Measurements from ENCODE around the gene PSMD4. TPM values are rescaled to one million over a fixed set of nuclear protein-coding genes. Genes with fewer than 3 reads are reported as not detected.

Gene PSMD4
- total and polyA plus RNA-seq, 2 of the 8 experiments (the other 6 are each of a cell fraction or from before 2014, with no cell fraction given): 216 to 284 TPM

GRCh38 chr1:151284013-151284577, 29.6 kb downstream of the PSMD4 start:
- peaks cover 0 to 34% of the 10 kb centered on the region in 2 experiments; a peak in 2 of 4 replicates for H3K79me2 ChIP-seq (ENCODE audit: control insufficient read depth in 1 of 2, insufficient read depth in 2 of 2, low read length in 2 of 2)
- no peak overlapping the region for H4K91ac ChIP-seq (replicated peaks; ENCODE audit: insufficient read length, low read length)
- peaks cover 7 to 24% of the 10 kb centered on the region in 2 experiments for H4K20me1 ChIP-seq (replicated peaks in 1 of 2; ENCODE audit: control insufficient read depth in 1 of 2, insufficient read depth in 2 of 2, low read length in 2 of 2)
- H3K9ac ChIP-seq (replicated peaks in 1 of 4; ENCODE audit: extremely low read depth in 1 of 4, low read depth in 3 of 4, low read length in 3 of 4): no peak overlapping the region
- H2BK15ac ChIP-seq (ENCODE audit: low read length): no peak overlapping the region
- no peak overlapping the region for H4K8ac ChIP-seq (ENCODE audit: extremely low read depth, insufficient read depth, low read length)
- H2BK120ac ChIP-seq (replicated peaks; ENCODE audit: low read depth, low read length): no peak overlapping the region
- TF ChIP-seq ASH2L (IDR thresholded peaks at IDR 0.05; ENCODE audit: low read length) (no peak), KDM4A (IDR thresholded peaks at IDR 0.05; ENCODE audit: low read depth, low read length, severe bottlenecking) (no peak), TCF12 (IDR thresholded peaks at IDR 0.05; ENCODE audit: low read depth, low read length) (no peak), RFX5 (IDR thresholded peaks at IDR 0.05; ENCODE audit: borderline replicate concordance, low read depth, low read length) (no peak)
- H3K4me2 ChIP-seq (ENCODE audit: insufficient read depth in 1 of 2, low read depth in 2 of 2, low read length in 2 of 2): peak overlapping the region; percentile 88; a peak in 3 of 4 replicates
- H3K27ac ChIP-seq (ENCODE audit: low read depth, low read length): no peak overlapping the region
- no peak overlapping the region for H3K23ac ChIP-seq (ENCODE audit: insufficient read length)
- DNase-seq (ENCODE audit: low read depth in 1 of 2, low spot score in 2 of 2): no peak
- H3K27me3 ChIP-seq (replicated peaks in 1 of 4; ENCODE audit: control insufficient read depth in 3 of 4, extremely low read depth in 1 of 4, insufficient read depth in 3 of 4, low read length in 3 of 4): no peaks in the 10 kb centered on the region
- H2AK5ac ChIP-seq (ENCODE audit: low read depth, low read length): no peak overlapping the region
- no peak overlapping the region for H3K4ac ChIP-seq (replicated peaks; ENCODE audit: insufficient read length, low read depth, low read length)
- no peak for FAIRE-seq
- WGBS, 2 experiments (ENCODE audit: extremely low coverage in 1 of 2, insufficient coverage in 1 of 2, insufficient read length in 1 of 2, insufficient replicate concordance in 2 of 2, low coverage in 1 of 2, low lambda C conversion rate in 2 of 2, missing lambda C conversion rate in 1 of 2): 86% methylated on average over 2 of the region's 2 CpGs; no CpG with 5 or more reads in 1 of the 2 experiments
- peaks cover 9% of the 10 kb centered on the region for H3K23me2 ChIP-seq (ENCODE audit: low read depth, low read length)
- no peak overlapping the region for H2BK12ac ChIP-seq (ENCODE audit: low read depth, low read length)
- no peaks in the 10 kb centered on the region for H3K9me3 ChIP-seq (ENCODE audit: insufficient read depth in 2 of 2, low read depth in 1 of 2, low read length in 1 of 2)
- H2BK20ac ChIP-seq (ENCODE audit: low read length): no peak overlapping the region
- no peak overlapping the region for H4K5ac ChIP-seq (ENCODE audit: insufficient read length, low read depth, low read length)
- ChIA-PET POLR2A (ENCODE audit: partially characterized antibody) (interaction anchor here (0.8 to 11.6 kb wide), 14 partner anchors 11 to 227 kb away, joined by 3 to 213 read pairs (median 4); partner anchors contain the start of genes CGN, PI4KB, PSMB4 and RFX5), CTCF (ENCODE audit: partially characterized antibody) (interaction anchor here (1.1 to 2.1 kb wide), 5 partner anchors 8 to 28 kb away, joined by 3 to 14 read pairs (median 5); no protein-coding TSS in a partner anchor)
- peak overlapping the region in 1 of 4 experiments; percentile 77; a peak in 2 of 8 replicates for H3K4me3 ChIP-seq (ENCODE audit: extremely low read depth in 1 of 4, insufficient read depth in 2 of 4, low read depth in 3 of 4, low read length in 4 of 4)
- peaks cover 11% of the 10 kb centered on the region; the same call in 1 of the 2 replicates for H3K79me1 ChIP-seq (ENCODE audit: low read depth, low read length)
- no peak overlapping the region for H2BK5ac ChIP-seq (ENCODE audit: low read depth, low read length)
- peaks cover 5 to 9% (median 7%) of the 10 kb centered on the region in 4 experiments; a peak in 5 of 7 replicates for H3K4me1 ChIP-seq (replicated peaks in 1 of 4; ENCODE audit: control insufficient read depth in 3 of 4, insufficient read depth in 4 of 4, low read length in 3 of 4)
- no peak overlapping the region for H2AFZ ChIP-seq (ENCODE audit: low read length)
- H3K56ac ChIP-seq (replicated peaks; ENCODE audit: insufficient read length, low read depth, low read length): no peak overlapping the region
- H3K18ac ChIP-seq (ENCODE audit: extremely low read depth, low read length): no peak overlapping the region
- no peak overlapping the region for H3K14ac ChIP-seq (ENCODE audit: insufficient read length)
- H3K36me3 ChIP-seq (ENCODE audit: control insufficient read depth in 2 of 4, insufficient read depth in 4 of 4, low read length in 3 of 4): peaks cover 24 to 40% (median 32%) of the 10 kb centered on the region in 4 experiments

Data from H1 (cell line).